ENCODE data around the gene ALDH5A1.
"Not testable (repeated sequence)": the region's sequence is repeated elsewhere in the genome, so short reads cannot be mapped to it uniquely, and the experiment has no call there.

ALDH5A1 gene

GRCh38 chr6:24489470-24489869 lies 5.3 kb upstream of the ALDH5A1 start, which contains the start of gene GPLD1:
TSS of gene GPLD1 (minus strand) at chr6:24489578. CDS start at chr6:24489511, 67 bp downstream.
- no peak for DNase-seq

GRCh38 chr6:24489881-24490280 lies 4.9 kb upstream of the ALDH5A1 start:
- peak; percentile 6 for DNase-seq

- no peak for DNase-seq
Observed at GRCh38 chr6:24490948-24491347, 3.8 kb upstream of the ALDH5A1 start.

- DNase-seq, result no peak
Observed at GRCh38 chr6:24492475-24492874, 2.3 kb upstream of the ALDH5A1 start.

GRCh38 chr6:24493945-24494820 lies 586 bp upstream of the ALDH5A1 start:
- DNase-seq, result no peak

- DNase-seq, result no peak
Observed at GRCh38 chr6:24497254-24497970, 2.6 kb downstream of the ALDH5A1 start.

- DNase-seq, result no peak
Observed at GRCh38 chr6:24500683-24501082, 5.9 kb downstream of the ALDH5A1 start.

GRCh38 chr6:24501374-24501773 lies 6.6 kb downstream of the ALDH5A1 start:
- DNase-seq, result no peak

GRCh38 chr6:24501914-24502313 lies 7.1 kb downstream of the ALDH5A1 start:
- no peak for DNase-seq

- no peak for DNase-seq
Observed at GRCh38 chr6:24504287-24504648, 9.5 kb downstream of the ALDH5A1 start.

- DNase-seq, result no peak
Observed at GRCh38 chr6:24504649-24505586, 10.1 kb downstream of the ALDH5A1 start.

GRCh38 chr6:24506814-24507520 lies 12.2 kb downstream of the ALDH5A1 start:
- no peak for DNase-seq

GRCh38 chr6:24511976-24512375 lies 17.2 kb downstream of the ALDH5A1 start:
- not testable (repeated sequence) for DNase-seq

- no peak for DNase-seq
Observed at GRCh38 chr6:24513602-24514001, 18.8 kb downstream of the ALDH5A1 start.

- no peak for DNase-seq
Observed at GRCh38 chr6:24517659-24518543, 23.1 kb downstream of the ALDH5A1 start.

- peak; percentile 52 for DNase-seq
Observed at GRCh38 chr6:24520929-24521546, 26.3 kb downstream of the ALDH5A1 start.

- DNase-seq, result no peak
Observed at GRCh38 chr6:24522228-24523176, 27.7 kb downstream of the ALDH5A1 start.

GRCh38 chr6:24524329-24524728 lies 29.6 kb downstream of the ALDH5A1 start:
- no peak for DNase-seq

- peak; percentile 41 for DNase-seq
Observed at GRCh38 chr6:24524805-24525204, 30.0 kb downstream of the ALDH5A1 start.

GRCh38 chr6:24529985-24530384 lies 35.2 kb downstream of the ALDH5A1 start:
- no peak for DNase-seq

All from HCEC 1CT (cell line).